NCI-H1048 (cell line): ENCODE results near the gene ELOB.

Experiments used
- DNase-seq: peaks from one replicate; lab custom pipeline; 2025; lab: John Stamatoyannopoulos, UW

ELOB gene

DNA sequence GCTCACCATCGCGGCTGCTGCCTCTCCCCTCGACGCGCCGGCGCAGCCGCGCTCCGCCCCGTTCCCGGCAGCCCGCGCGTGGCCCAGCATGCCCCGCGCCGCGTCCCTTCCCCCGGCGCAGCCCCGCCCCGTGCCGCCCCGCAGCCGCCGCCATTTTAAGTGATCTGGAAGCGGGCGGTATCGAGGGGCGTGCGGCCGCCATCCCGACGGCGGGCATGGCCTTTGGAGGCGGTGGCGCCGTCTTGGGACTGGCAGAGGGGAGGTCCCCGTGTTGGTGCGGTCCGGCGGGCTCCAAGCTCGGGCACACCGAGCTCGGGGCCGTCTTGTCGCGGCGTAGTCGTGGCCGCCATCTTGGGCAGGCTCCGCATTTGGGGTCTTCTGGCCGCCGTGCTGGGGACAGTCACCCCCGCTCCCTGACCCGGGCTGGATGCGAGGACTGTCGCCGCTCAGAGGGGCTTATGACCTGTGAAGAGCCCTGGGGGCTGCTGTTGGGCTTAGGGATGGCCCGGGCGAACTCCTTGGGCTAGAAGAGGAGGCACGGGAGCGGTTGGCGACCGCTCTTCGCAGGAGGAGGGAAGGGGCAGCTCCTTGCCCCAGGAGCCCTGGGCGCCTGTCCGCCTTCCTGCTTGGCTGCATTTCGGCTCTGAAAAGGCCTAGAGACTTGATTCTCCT is at the start of gene ELOB:
Gene ELOB (minus strand): TSS at position 50 of the 672 bp plus-strand sequence. CDS start 41 bp downstream, at position 9.
- DNase-seq = peak; percentile 8

DNA sequence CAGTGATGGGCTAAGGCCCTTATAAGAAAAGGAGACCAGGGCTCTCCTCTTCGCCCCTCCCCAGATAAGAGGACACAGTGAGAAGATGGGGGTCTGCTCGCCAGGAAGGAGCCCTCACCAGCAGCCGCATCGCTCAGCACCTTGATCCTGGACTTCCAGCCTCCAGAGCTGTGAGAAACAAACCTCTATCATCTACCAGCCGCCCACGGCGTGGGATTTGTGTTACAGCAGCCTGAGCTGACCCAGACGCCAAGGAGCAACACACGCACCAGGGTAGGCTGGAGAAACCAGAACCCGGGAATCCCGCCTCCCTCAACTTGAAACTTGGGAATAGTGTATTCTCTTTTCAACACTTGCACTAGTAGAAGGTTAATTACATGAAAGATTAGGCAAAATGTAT is 48.8 kb upstream of the ELOB start:
- DNase-seq = no peak

GRCh38 chr16:2825049-2825742 is 48.1 kb upstream of the ELOB start:
- DNase-seq = no peak

DNA sequence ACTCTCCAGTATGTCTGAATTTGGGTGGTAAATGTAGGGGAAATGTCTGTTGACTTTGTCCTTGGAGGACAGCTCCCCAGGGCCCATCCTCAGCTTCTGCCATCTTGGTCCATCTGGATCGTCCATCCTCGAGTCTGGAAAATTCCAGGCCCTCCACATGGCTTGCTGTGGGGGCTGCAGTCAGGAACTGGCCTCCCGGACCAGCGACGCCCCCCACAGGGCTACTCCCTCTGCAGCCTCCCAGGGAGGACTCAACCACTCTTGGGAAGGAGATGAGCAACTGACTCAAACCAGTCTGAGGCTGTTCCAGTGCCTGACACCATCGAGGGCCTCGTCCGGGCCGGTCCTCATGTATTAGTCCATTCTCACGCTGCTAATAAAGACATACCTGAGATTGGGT is 47.5 kb upstream of the ELOB start:
- DNase-seq = no peak

GRCh38 chr16:2822496-2822895 is 45.4 kb upstream of the ELOB start:
- DNase-seq = no peak

DNA sequence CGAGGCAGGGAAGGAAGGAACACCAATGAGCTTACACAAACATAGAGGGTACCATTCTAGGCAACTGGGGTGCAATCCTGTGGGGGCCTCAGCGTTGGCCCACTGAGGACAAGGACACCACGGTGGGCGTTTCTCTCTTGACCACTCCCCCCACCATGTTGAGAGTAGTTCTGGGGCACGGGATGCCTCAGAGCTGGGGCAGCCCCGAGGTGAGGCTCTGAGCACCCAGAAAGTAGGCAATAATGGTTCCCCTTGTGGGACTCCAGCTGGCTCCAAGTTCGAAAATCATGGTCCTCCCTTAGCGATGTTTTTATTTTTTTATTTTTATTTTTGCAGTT is 45.0 kb upstream of the ELOB start:
- no peak for DNase-seq

GRCh38 chr16:2821487-2822157 is 44.5 kb upstream of the ELOB start:
- DNase-seq = no peak

GRCh38 chr16:2820836-2821486 is 43.9 kb upstream of the ELOB start:
- no peak for DNase-seq

DNA sequence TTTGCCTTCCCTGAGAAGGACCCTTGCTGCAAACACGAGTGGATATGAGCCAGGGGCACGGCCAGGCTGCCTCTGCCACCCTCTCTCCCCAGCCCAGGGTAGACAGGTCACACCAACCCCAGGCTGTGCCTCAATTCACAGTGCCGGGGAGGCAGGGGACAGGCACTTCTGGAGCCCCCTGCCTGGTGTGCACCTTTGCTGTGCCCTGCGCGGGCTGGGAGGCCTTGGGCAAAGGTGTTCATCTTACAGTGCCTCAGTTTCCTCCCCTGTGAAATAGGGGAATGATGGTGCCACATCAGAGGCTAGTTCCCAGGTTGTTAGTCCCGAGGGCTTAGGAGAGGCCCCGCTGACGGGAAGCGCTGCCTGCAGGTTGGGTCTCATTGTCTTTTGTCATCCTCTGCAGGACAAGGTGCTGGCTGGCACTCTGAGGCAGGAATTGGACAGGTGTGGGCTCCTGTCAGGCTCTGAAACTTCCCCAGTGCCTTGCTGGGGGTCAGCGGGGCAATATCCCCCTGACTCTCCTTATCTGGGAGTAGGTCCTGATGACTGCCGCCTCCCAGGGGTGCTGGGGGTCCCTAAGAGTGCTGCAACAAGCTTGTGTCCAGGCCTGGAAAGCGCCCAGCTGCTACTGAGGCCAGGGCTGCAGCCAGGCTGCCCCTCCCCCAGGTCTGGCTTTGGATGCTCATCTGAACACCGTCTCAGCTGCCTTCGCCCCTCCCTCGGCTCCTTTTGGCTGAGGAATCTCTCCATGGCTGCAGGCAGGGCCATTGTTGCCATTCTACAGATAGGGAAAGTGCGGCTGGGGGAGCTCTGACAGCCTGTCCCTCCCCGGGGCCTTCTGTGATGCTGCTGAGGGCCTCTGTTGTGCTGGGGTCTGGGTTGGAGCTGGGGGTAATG is 43.1 kb upstream of the ELOB start:
- DNase-seq = no peak

- DNase-seq = no peak
Measured at GRCh38 chr16:2819179-2819938, 42.3 kb upstream of the ELOB start.

- DNase-seq = no peak
Measured at GRCh38 chr16:2818272-2818876, 41.3 kb upstream of the ELOB start.

DNA sequence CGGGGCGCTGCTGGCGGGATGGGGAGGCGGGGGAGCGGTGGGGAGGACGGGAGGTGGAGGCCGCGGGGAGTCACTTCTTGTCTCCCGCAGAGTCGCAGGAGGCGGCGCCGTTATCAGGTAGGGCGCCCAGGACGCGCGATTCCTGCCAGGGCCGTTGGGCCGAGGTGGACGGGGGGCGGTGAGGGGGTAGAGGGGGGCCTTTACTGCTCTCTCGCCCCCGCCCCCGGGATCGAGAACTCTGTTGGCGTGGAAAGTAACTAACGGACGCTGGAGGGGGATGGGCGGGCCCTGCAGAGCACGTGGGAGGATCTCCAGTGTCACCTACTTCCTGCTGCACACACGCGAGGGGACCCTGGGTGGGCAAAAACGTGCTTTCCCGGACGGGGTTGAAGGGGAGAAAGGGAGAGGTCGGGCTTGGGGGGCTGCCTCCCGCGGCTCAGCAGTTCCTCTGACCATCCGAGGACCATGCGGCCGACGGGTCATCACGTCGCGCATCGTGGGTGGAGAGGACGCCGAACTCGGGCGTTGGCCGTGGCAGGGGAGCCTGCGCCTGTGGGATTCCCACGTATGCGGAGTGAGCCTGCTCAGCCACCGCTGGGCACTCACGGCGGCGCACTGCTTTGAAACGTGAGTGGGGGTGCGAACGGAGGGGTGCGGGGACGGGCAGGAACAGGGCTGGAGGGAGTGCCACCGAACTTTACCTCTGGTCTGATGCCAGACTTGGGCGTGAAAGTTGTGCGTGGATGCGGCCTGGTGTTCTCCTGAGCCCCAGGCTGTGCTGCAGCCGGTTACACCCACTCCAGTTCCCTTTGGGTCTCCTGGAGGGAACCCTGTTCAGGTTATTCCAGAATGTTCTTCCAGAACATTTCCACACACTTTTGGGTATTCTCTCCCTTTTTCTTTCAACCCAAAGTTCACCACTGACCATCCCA is 40.5 kb upstream of the ELOB start:
- DNase-seq = no peak

DNA sequence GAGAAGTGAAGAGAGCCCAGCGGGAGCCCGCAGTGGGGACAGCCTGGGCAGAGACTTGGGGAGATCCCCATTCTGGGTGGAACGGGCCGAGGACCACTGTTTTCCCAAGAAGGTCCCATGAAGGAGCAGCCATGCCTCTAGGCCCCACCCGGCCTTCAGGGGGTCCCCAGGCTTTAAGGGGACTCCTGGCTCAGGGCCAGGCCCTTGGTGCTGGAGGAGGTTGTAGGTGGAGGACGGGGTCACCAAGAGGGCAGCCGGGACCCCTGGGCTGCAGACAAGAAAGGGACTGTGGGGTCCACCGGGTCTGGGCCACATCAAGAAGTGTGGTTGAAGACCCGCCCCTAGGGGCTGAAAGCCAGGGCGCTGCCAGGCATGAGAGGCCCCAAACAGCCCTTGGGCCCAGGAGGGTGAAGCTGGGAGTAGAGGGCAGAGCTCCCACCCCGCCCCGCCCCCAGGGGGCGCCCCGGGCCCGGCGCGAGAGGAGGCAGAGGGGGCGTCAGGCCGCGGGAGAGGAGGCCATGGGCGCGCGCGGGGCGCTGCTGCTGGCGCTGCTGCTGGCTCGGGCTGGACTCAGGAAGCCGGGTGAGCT is 39.8 kb upstream of the ELOB start, which contains the start of gene PRSS21:
Gene PRSS21 (plus strand): TSS at position 487 of the 589 bp plus-strand sequence. CDS start 32 bp downstream, at position 519.
- no peak for DNase-seq

GRCh38 chr16:2815299-2815771 is 38.3 kb upstream of the ELOB start:
- no peak for DNase-seq

- no peak for DNase-seq
Measured at GRCh38 chr16:2814551-2815298, 37.6 kb upstream of the ELOB start.

GRCh38 chr16:2813771-2814221 is 36.7 kb upstream of the ELOB start:
- DNase-seq = no peak

DNA sequence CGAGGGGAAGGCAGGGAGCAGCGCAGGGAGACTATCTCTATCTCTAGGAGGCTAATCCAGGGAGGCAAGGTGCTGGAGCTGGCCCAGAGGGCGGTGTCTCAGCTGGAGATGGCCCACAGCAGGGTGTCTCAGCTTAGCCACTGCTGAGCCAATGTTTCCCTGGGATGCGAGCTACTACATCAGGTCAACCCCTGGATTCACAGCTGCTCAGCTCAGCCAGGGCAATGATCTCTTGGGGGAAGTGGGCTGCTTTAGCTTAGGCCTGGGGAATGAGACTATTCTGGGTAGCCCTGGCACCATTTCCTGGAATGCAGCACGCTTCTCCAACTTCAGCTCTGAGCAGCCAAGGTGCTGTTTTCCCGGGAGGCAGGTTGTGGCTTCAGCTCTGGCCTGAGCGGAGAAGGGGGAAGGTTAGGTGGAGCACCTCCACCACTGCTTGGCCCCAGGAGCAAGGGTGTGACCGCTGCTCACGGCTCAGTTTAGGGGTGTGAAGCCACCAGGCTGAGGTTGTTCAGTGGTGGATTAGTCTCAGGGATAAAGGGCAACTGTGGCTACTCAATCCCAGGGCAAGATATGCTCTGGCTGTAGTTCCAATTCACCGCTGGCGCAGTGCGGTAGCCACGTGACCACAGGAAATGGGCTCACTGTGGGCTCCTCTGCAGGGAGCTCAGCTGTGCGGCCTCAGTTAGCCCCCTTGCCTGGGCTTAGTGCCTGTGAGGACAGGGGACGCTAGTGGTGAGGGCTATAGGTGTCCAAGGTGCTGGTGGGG is 34.8 kb upstream of the ELOB start:
- no peak for DNase-seq
